GM18873 (cell line): ENCODE data around the gene OCA2.

Source experiments
- ATAC-seq: cut with Tn5 transposase; IDR thresholded peaks from one replicate; pipeline ENCODE4 v1.9.1; 2021; ENCODE audit warnings: mild to moderate bottlenecking, moderate library complexity, moderate number of reproducible peaks; ENCODE audit not compliant: unreplicated experiment, low FRiP score

OCA2 gene

DNA sequence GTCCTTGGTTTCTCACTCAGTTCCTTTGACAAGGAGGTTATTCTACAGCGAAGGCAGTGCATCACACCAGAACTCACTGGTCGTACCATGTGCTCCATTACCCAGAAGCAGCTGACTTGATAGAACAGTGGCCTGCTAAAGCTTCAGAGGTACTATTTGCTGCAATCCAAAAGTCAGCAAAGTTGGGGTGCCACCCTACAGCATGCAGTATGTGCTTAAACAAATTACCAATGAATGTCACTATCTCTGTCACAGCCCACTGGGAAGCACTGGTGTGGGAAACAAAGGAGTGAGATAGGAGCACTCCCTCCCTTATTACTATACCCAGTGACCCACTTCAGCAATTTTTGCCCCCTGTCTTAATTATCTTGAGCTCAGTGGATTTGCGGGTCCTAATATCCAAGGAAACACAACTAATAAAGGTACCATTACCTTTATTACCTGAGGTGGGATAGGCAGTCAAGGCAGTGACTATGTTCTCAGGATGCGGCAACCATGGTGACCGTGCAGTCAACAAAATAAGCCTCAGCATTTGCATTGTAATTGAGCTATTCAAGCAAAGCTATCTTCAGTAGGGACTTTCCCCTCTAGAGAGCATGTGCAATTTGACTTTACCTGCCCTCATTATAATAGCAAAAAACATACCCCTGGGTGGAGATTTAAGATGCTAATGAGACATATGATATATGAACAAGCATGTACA lies 199.4 kb downstream of the OCA2 start:
- ATAC-seq, result no peak

DNA sequence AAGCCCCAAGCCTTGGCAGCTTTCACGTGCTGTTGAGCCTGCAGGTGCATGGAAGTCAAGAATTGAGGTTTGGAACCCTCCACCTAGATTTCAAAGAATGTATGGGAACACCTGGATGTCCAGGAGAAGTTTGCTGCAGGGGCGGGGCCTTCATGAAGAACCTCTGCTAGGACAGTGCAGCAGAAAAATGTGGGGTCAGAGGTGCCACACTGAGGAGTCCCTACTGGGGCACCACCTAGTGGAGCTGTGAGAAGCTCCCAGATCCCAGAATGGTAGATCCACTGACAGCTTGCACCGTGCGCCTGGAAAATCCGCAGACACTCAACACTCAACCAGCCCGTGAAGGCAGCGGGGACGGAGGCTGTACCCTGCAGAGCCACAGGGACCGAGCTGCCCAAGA lies 201.6 kb downstream of the OCA2 start:
- ATAC-seq, result no peak

DNA sequence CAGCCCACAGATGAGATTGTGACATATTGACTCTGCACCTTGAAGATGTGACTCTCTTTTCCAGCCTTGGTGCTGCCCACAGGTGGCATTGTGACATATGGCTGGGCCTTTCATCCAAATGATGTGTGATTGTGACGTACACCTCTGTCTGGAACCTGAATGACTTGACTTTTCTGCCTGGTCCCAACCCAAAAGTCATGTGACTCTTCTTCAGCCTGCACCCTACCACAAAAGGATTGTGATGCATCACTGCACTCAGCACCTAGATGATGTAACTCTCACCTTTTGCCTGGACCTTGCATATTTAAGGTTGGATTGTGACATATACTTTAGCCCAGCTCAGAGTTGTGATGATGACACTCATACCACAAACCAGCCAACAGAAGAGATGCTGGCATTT lies 204.5 kb downstream of the OCA2 start:
- ATAC-seq, result no peak

DNA sequence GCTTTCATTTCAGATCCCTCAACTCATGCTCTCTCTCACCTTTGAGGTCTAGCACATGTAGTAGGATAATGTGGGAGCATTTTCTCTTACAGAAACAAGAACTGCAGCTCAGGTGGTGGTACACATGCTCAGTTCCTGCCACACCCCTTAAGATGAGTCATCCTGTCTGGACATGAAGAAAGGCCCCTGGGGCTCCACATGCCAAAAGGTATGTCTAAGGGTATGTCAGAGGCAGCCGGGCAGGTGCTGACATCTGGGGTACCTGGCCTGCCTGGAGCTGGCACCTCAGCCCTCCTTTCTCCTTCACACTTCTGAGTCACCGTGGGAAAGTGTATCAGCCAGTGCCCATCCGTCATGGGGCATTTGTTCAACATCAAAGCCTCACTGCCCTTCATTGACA lies 209.9 kb downstream of the OCA2 start:
- no peak for ATAC-seq

DNA sequence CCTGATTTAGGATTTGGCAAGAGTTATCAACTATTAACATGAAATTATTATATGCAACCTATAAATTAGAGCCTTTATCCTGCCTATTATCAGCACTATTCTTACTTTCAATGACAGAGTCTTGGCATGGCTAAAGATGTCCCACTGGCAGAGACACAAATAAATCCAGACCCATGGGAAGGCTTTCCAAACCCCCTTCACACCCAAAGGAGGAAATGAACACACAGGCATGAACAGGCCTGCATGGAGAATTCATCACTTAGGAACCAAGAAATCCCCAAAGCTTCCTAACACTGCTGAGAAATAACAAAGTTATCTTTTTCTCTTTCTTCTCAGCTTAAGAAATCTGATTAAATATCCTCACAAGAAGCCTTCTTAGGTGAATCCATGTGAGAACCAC lies 213.9 kb downstream of the OCA2 start:
- no peak for ATAC-seq

DNA sequence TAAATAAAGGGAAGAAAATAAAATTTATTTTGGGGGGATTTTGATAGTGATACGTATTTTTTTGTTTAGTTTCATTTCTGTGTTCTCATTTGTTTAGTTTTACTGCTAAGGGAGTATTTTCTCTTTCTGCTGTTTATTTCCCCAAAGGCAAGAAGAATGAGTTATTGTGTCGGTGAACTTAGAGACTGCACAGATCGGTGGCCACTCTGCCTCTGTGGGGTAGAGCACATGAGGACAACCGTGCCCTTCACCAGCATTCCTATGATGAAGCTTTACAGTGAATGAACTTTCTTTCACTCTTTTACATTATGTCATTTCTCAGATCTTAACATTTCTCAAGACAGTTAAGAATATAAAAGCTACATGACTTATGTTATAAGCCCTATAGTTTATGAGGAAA lies 214.4 kb downstream of the OCA2 start:
- no peak for ATAC-seq

DNA sequence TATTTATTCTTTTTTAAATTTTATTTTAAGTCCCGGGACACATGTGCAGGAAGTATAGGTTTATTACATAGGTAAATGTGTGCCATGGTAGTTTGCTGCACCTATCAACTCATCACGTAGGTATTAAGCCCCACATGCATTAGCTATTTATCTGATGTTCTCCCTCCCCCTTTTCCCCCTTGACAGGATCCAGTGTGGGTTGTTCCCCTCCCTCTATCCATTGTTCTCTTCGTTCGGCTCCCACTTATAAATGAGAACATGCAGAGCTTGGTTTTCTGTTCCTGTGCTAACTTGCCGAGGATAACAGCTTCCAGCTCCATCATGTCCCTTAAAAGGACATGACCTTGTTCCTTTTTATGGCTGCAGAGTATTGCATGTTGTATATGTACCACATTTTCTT lies 220.3 kb downstream of the OCA2 start:
- no peak for ATAC-seq

DNA sequence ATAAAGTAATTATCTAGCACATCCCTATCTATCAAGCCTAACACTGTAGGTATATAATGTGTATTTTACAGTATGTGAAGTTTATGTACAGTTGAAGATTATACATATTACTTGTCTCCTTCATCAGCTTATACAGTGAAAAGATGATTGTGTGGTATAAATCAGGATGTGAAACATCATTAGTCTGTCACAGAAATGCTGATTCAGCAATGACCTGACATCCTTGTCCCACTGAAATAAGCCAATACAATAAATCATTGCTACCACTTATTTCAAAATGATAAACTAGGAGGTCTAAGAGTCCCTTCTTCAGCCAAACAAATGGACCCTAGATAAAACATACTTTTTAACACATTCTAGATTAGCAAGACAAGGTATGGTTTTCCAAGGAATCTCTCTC lies 225.3 kb downstream of the OCA2 start:
- ATAC-seq, result no peak

DNA sequence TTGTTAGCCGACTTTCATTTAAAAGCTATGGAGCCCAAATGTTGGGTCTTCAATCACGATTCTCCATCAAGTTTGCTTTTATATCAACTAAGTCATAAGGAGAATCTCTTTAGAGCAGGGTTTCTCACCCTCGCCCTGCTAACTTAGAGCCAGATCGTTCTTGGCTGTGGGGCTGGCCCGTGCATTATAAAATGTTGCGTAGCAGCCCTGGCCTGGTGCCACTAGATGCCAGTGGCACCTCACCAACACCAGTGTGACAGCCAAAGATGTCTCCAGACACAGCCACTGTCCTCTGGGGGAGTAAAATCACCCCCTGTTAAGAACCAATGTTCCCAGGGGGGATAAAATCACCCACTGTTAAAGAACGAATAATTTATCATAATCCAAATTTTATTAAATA lies 226.1 kb downstream of the OCA2 start:
- no peak for ATAC-seq

DNA sequence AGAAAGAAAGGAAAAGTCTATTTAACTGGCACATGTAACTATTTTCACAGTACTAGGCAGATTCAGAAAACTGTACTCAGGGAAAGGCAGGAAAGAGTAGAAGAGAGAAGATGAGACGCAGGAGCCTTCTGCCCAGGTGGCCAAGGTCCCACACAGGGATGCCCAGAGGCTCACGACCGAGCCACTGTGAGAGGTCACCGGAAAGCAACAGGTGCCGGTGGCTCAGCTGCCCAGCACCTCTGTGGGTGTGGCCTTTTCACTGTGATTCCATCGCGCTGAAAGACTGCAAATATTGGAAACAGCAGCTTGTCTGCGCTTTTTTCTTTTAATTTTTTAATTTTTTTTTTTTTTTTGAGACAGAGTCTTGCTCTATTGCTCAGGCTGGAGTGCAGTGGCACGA lies 226.8 kb downstream of the OCA2 start:
- no peak for ATAC-seq

DNA sequence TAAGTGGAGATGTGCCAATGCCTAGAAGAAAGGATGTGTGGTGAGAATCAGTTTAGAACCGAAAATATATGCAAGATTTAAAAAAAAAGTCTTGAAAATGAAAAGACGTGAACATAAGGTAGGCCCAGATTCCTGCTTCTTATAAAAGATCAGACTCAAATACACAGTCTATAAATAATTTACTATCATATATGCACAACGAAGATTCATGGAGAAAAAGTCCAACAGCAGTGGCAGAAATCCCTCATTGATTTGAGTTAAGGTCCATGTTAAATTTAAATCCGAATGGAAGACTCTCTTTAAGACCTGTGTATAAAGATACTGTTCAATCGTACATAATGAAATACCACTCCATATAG lies 227.2 kb downstream of the OCA2 start:
- no peak for ATAC-seq

DNA sequence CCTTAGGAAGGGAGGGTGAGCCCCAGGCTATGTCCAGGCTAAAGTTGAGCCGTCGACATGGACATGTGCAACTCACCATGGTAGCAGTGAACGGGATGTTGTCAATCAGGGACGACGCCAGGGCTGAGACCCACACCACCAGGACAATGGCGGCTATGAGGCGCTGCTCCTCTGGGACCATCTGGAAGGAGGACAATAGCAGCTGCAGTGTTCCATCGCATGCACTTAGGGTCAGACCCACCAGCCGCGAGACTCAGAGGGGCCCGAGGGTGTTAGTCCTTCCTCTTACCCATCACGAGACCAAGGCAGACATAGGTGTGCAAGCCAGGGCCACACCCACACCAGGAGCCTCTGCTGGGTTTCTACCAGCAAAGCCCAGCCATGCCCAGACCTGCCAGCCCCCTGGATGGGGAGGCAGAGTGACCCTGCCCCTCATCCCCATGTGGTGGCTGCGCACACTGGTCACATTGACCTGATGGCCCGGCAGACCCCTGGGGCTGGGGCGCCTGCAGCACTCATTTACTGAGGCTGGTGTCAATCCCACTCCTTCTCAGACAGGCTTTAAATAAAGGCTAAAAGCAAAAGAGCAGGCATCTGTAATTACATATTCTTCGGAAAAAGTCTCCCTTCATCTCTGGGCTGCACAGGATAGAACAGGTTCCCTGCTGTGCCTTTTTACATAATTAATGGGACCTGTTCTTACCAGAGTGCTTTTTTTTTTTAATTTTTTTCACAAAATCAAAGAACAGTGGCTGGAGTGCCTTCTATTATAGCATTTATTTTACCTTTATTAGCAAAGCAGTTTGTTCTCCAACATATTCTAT lies 227.8 kb downstream of the OCA2 start:
- no peak for ATAC-seq

DNA sequence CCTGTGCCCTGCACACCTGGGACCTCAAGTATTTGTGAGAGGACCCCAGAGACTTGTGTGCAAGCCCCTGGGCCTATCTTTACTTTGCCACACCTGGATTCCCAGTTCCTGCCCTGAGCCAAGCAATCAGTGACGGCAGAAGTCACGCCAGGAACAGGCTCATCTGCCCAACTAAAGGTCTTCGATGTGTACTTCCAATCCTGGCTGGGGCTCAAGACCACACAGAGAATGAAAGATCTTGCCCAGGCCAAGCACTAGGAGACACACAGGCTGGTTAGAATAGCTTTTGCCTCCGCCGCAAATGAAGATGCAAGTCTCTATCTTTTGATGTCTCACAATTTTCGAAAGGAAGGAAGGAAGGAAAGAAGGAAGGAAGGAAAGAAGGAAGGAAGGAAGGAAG lies 228.8 kb downstream of the OCA2 start:
- ATAC-seq, result no peak

DNA sequence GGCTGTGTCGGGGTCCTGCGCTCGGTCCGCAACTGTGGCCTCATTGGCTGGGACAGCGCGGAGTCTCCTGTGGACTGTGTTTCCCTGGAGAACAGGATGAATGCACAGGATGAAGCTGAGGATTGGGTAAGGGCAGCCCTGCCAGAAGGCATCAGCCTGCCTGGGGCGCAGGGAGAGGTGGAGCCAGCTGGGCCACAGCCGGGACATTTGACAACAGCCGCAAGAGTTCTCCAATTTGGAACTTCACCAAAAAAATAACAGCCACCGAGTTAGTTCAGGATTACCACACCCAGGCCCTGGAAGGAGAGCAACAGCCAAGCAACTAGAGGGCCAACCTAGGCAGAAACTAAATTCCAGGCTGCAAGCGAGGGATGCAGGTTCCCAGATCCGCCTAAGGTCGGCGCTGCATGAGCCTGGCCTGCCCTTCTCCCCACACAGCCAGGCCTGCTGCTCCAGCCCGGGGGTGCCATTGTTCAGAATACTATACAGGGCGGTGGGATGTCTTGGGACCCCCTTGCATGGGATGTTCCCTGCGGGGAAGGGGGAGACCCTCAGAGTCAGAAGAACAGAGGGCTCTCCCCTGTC lies 229.3 kb downstream of the OCA2 start:
- no peak for ATAC-seq

DNA sequence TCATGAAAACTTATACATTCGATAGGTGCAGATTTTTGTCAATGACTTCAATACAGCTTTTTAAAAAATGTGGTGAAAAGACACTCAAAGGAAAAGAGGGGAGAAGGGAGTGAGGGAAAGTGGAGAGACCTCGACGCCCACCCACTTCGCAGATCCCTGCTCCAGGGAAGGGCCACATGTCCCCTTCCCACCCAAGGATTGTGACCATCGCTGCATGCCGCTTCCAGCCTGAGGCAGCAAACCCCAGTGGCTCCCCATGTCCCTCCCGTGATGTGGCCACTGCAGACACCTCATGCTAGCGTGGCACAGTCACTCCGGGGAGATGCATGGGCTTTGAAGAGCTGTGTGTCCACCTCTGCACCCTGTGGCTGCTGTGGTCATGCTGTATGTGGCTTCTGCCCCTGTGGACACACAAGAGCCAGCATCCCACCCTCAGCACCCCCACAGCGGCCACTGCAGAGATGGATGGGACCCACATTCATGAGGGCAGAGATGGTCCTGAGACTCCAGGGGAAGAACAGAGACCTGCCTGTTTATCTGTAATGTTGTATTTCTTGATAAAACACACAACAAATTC lies 230.2 kb downstream of the OCA2 start:
- ATAC-seq, result no peak

DNA sequence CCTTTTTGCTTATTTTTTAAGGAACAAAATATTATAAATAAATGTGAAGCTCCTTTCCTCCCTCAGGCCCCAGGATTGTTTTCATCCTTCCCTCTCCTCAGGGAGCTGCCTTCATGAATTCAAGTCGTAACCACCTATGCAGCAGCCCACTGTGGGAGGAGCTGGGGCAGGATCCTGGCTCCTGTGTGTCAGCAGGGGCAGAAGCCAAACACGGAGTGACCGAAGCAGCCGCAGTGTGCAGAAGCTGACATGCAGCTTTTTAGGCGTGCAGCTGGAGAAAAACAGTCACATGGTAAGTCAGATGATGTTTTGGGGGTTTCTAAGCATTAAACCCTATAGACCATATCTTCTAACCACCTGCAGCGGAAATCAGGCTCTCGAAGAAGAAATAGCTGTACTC lies 231.3 kb downstream of the OCA2 start:
- ATAC-seq, result no peak

DNA sequence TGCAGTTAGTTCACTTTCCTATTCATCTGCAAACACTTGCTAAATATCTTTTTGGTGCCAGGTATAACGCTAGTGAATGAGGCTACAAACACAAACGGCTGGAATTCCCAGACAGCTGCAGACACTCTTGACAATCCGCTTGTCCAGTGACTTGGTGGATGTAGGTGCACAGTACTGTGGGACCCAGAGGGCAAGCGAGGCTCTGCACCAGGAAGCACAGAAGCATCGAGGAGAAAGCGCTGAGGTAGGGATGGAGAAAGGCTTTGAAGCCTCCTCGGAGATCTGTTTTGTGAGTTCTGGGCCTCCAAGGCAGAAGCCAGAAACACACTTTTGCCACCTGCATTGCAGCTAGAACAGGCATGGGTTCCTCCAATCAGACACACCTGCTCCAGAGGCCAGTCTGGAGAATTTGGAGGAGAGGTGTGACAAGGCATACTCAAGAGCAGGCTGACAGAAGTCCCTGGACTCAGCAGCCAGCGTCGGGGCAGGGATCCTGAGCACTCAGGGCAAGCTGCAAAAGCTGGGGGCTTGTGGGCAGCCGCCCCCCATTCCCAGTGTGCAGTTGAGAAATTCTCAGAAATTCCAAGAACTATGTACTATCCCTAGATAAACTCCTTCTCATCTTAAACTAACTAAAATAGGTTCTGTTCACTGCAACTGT lies 232.5 kb downstream of the OCA2 start:
- ATAC-seq, result no peak

DNA sequence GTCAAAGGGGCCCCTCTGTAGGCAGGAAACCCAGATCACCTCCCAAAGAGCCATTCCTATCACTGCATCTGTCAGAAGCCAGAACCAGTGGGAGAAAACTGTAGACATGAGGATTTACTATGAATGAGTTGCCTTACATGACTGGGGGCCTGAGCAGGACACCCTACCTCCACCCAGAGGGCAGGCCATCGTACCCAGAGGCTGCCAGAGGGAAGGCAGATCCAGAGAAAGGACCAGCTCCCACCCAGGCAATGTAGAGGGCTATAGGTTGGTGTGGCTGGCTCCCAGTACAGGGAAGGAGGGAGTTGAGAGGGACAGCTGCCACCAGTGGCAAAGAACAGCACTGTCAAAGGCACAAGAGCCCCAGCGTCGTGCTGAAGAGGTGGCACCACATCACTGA lies 233.2 kb downstream of the OCA2 start:
- ATAC-seq, result no peak

DNA sequence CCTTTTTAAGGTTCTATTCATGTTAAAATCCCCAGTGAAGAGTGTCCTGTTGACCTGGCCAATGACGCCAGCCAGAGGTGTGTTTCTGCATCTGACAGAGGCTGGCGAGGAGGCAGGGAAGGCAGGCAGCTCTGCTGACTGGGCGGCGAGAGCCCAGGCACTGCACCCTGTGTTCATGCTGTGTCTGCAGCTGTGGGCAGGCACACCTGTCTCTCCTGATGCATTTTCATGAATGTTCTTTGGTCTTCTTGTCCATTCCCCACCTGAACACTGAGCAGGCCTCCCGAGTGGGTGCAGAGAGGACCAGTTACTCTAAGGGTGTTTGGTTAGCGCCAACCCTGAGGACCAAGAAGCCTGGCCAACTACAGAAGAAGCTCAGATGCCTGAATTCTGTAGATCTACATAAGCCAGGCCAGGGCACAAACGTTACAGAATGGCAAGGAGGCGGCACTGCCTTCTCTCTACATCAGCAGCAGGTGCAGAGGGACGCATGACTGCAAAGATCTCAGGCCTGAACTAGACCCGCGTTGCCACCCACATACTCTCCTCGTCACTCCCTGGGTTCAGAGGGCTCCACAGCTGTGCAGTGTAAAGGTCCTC lies 233.7 kb downstream of the OCA2 start:
- no peak for ATAC-seq

DNA sequence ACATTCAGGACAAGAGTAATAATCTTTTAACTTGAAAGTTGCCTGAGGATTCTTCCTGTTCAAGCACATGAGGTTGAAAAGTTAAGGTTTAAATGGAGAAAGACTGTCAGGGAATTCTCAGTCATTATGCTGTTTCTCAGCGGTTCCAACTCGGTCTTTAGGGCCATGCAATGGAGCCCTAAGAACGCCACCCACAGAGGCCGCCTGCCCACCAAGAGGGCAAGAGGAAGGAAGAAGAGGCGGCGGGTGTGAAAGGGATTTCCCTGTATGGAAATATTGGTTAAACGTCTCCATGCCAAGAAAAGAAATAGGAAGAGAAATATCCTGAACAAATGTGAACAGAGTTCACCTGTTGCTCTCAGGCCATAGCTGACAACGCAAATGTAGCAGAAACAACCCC lies 234.4 kb downstream of the OCA2 start:
- ATAC-seq, result no peak

DNA sequence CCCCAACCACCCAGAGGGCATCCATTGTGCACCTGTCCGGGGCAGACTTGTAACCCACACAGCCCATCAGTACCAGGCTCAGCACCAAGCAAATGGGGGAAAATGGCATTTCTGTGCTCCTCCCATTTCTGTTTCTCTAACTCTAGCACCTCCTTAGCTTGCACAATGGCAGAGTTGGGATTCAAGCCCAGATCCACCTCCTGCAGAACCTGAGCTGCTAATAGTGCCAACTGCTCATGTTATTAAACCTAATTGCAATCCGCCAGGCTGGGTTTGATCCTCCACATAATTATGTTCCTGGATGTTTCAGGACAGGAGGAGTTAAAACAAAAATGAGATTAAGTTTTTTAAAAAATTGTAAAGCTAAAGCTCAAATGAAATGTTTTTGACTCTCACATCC lies 235.0 kb downstream of the OCA2 start:
- no peak for ATAC-seq
